ENCODE data around the gene USP27X.

Gene USP27X

DNA sequence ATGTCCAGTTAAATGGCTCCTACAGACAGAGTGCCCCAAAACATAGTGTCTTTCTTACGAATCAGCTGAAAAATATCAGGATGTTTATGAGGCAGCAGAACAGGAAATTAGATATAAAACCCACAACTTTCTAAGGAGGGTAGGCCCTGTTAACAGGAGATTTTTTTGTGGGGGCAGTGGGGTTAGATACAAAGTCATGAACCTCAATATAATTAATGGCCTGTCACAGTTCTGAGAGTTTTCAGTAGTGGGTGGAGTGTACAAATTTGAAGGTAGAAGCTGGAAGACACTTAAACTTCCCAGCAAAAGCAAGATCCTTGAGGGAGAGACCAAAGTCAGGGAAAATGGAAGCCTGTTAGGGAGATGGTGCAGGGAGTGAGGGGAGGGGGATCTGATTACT is 32.8 kb upstream of the USP27X start:
- TF ChIP-seq, protein P1, sequence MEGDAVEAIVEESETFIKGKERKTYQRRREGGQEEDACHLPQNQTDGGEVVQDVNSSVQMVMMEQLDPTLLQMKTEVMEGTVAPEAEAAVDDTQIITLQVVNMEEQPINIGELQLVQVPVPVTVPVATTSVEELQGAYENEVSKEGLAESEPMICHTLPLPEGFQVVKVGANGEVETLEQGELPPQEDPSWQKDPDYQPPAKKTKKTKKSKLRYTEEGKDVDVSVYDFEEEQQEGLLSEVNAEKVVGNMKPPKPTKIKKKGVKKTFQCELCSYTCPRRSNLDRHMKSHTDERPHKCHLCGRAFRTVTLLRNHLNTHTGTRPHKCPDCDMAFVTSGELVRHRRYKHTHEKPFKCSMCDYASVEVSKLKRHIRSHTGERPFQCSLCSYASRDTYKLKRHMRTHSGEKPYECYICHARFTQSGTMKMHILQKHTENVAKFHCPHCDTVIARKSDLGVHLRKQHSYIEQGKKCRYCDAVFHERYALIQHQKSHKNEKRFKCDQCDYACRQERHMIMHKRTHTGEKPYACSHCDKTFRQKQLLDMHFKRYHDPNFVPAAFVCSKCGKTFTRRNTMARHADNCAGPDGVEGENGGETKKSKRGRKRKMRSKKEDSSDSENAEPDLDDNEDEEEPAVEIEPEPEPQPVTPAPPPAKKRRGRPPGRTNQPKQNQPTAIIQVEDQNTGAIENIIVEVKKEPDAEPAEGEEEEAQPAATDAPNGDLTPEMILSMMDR (IDR thresholded peaks at IDR 0.05; ENCODE audit: insufficient read depth, low read depth, low read length, missing control alignments), result no peak
- no peak overlapping the region for H3K4me3 ChIP-seq (ENCODE audit: low read length)
- DNase-seq (ENCODE audit: low read depth), result no peak

DNA sequence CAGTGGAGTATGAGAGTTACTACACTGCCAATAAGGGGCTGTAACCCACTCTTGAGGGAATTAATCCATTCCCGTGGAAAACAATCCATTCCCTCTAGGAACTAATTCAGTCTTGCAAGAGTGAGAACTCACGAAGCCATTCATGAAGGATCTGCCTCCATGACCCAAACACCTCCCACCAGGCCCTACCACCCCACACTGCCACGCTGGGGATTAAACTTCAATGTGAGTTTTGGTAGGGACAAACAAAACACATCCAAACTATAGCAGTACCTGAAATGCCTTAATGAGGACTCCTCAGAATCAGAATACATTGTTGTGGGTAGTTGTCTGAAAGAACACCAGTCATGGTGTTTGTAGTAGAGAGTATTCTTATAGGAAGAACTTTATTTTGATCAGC is 31.0 kb upstream of the USP27X start:
- TF ChIP-seq, protein P1 (IDR thresholded peaks at IDR 0.05; ENCODE audit: insufficient read depth, low read depth, low read length, missing control alignments), result no peak
- DNase-seq (ENCODE audit: low read depth), result no peak
- H3K4me3 ChIP-seq (ENCODE audit: low read length), result no peak overlapping the region

DNA sequence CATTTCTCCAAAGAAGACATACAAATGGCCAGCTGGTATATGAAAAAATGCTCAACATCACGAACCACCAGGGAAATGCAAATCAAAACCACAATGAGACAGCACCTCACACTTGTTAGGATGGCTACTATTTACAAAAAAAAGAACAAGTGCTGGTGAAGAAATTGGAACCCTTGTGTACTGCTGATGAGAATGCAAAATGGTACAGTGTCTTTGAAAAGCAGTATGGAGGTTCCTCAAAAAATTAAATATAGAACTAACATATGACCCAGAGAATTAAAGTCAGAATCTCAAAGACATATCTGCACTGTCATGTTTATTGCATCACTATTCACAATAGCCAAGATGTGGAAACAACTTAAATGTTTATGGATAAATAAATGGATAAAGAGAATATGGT is 29.3 kb upstream of the USP27X start:
- TF ChIP-seq, protein P1 (IDR thresholded peaks at IDR 0.05; ENCODE audit: insufficient read depth, low read depth, low read length, missing control alignments), result no peak
- H3K4me3 ChIP-seq (ENCODE audit: low read length), result no peak overlapping the region
- DNase-seq (ENCODE audit: low read depth), result no peak

DNA sequence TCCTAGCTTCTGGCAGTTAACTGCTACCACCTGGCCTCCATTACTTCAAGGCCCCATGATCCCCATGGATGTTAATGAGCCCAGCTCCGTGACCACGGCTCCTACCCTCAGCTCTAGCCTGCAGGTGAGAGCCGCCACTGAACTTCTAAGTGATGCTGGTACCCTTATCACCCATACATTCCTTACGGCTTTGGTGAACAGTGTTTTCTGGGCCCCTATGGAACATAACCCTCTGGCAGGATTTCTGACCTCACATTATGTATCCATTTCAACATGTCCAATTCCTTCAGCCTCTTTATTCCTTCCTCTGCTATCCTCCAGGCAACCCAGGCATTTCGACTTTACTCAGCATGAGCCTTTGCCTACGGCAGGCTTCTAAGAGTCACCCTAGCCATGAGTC is 25.6 kb upstream of the USP27X start:
- TF ChIP-seq, protein P1 (IDR thresholded peaks at IDR 0.05; ENCODE audit: insufficient read depth, low read depth, low read length, missing control alignments), result no peak
- no peak overlapping the region for H3K4me3 ChIP-seq (ENCODE audit: low read length)
- DNase-seq (ENCODE audit: low read depth), result no peak

DNA sequence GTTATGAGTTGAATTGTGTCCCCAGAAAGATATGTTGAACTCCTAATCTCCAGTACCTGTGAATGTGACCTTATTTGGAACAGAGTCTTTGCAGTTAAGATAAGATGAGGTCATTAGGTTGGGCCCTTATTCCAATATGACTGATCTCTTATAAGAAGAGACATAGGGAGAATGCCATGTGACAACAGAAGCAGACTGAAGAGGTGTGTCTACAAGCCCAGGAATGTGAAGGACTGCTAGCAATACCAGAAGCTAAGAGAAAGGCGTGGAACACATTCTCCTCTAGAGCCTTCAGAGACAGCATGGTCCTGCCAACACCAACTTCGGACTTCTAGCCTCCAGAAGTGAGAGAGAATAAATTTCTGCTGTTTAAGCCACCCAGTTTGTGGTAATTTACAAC is 22.5 kb upstream of the USP27X start:
- H3K4me3 ChIP-seq (ENCODE audit: low read length), result no peak overlapping the region
- DNase-seq (ENCODE audit: low read depth), result no peak
- TF ChIP-seq, protein P1 (IDR thresholded peaks at IDR 0.05; ENCODE audit: insufficient read depth, low read depth, low read length, missing control alignments), result no peak

DNA sequence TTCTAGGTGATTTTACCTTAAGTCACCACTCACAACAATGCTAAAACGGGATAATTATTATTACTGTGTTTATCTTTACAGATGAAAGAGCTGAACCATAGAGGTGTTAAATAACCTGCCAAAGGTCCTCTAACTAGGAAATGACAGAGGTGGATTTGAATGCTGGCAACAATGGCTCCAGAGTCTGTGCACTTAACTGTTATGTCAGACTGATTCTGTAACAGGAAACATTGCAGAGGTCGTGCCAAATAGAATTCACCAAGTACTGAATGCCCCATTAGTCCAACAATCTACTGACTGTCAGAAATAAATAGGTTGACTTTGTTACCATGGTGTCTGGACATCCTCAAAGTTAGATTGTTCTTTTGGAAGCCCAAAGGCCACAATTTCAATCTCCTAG is 20.9 kb upstream of the USP27X start:
- DNase-seq (ENCODE audit: low read depth), result no peak
- TF ChIP-seq, protein P1 (IDR thresholded peaks at IDR 0.05; ENCODE audit: insufficient read depth, low read depth, low read length, missing control alignments), result no peak

DNA sequence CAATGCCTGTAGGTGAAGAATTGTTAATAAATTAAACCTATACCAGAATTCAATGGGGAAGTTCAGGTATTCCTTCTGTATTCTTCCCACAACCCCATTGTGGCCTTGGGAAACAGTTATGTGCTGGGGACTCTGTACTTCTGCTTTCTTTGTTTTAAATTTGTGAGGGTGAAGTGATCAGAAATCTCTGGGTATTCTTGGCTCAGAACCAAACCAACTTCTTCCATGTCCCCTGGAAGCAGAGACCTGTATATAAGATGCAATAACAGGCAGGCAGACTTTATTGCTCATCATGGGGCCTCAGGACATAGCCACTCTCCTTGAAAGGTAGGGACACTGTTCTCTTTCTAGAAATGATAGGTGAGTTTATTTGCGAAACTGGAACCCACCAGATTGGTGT is 19.8 kb upstream of the USP27X start:
- no peak for DNase-seq (ENCODE audit: low read depth)
- H3K4me3 ChIP-seq (ENCODE audit: low read length), result no peak overlapping the region
- TF ChIP-seq, protein P1 (IDR thresholded peaks at IDR 0.05; ENCODE audit: insufficient read depth, low read depth, low read length, missing control alignments), result no peak

More for the DNA sequence above, 20.9 kb upstream of the USP27X start:
- H3K4me3 ChIP-seq (ENCODE audit: low read length), result no peak overlapping the region
